A549 treated with ZK216348 at 1 μM for 4 hours (cell line): ENCODE results near the gene PPP1CA. TPM values are rescaled to one million over a fixed set of nuclear protein-coding genes. Genes with fewer than 3 reads are reported as not detected.

Experiments used
- total RNA-seq: library from RNA; stranded (reverse); fragments of 200-300 nt; extraction: Qiagen RNA extraction; gene quantifications from 5 replicates; pipeline ENCODE4 v1.2.3, GENCODE V29; 2022; ENCODE audit warnings: low read depth

Gene PPP1CA
- total RNA-seq: 240 to 296 TPM (median 291 TPM) in 5 replicates

DNA sequence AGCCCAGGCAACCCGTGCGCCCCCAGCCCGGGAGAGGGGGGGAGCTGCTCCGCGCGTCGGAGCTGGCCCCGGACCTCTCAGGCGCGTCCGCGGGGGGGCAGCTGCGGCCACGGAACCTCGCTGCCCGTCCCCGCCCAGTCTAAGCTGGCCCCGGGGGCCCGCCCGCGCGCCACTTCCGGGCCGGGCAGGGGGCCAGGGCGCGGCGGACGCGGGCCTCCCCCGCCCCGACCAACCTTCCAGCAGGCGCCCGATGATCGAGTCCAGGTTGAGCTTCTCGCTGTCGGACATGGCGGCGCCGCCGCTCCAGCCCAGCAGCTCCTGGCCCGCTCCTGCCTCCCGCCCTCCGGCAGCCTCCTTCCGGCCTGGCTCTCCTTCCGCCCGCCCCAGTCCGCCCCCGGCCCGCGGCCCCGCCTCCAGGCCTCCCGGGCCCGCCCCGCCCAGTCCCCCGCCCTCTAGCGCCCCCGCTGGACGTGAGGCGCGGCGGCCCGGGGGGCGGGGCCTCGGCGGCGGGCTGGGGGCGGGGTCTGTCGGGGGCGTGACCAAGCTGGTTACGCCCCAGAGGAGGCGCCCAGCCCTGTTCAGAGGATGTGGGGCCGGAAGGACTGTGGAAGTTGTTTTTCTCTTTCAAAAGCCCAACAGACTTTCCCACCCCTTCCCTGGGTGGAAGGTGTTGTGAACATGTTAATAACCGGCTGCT is at the start of gene PPP1CA:
PPP1CA (minus strand) TSS at position 364 of the 697 bp plus-strand sequence; CDS start at position 288, 76 bp downstream.

DNA sequence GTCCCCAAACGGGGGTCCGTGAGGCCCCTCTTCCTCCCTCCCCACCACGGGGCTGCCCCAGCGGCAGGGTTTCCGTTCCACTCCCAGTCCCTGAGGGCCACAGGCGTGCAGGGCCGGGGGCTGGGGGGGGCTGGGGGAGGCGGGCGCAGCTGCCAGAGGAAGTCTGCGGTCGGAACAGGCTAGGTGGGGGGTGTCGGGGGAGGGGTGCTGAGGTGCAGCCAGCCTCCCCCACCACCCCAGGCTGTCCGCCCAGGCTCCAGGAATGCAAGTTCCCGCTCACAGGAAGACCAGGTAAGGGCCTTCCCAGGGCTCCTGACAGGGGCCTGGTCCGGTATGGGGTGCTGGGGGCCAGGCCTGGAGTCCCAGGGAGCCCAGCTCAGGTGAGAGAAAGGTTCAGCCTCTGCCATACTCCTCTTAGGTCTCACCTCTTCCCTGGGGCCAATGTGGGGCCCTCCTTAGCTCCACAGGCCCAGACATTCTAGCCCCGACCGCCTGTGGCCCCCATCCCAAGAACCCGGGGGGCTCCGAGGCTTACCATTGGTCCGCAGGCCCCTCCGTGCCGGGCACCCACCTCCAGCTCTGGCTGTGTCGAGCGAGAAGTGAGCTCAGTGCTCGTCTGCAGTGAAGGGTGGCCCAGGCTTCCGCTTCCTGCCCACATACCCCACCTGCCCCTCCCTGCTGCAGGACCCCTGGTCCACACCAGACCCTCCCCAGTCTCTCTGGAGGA is 35.6 kb upstream of the PPP1CA start, which contains the start of gene PTPRCAP:
PTPRCAP (minus strand) TSS at position 601 of the 727 bp plus-strand sequence; CDS start at position 538, 63 bp downstream.

DNA sequence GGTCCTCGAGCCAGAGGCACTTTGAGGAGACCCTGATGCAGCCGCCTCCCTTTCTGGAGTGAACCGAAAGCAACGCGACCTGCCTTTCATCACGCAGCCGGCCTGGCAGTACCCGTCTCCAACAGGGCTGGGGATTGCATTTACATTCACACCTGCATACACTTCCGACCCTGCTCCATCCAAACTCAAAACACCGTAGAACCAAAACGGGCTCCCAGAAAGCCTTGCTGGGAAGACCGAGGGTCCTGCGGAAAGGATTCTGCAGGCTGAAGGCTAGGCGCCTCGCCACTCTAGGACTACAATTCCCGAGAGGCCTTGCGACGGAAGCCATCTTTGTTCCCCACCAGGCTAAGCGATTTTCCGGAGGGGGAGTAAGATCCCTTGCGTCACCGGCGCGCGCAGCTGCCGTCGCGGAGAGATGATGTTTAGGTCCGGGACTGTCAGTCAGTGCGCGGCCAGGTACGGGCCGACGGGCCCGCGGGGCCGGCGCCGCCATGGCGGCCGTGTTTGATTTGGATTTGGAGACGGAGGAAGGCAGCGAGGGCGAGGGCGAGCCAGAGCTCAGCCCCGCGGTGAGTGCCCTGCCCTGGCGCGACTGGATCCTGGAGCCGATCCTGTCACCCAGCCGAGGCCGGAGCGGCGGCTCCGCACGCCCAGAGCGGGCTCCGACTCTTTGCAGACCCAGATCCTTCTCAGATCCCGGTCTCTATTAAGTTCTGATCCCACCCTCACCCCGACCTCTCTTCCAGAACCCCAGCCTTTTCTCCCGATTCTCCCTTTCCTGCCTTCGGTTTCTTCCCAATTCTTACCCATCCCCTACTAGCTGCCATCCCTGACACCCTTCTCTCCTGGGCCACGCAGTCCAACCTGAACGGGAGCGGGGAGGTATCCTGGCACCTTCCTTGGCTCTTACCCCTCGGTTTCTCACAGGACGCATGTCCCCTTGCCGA is 26.7 kb upstream of the PPP1CA start, which contains the start of gene RPS6KB2:
RPS6KB2 (plus strand) TSS at position 443 of the 950 bp plus-strand sequence; CDS start at position 495, 52 bp downstream.

DNA sequence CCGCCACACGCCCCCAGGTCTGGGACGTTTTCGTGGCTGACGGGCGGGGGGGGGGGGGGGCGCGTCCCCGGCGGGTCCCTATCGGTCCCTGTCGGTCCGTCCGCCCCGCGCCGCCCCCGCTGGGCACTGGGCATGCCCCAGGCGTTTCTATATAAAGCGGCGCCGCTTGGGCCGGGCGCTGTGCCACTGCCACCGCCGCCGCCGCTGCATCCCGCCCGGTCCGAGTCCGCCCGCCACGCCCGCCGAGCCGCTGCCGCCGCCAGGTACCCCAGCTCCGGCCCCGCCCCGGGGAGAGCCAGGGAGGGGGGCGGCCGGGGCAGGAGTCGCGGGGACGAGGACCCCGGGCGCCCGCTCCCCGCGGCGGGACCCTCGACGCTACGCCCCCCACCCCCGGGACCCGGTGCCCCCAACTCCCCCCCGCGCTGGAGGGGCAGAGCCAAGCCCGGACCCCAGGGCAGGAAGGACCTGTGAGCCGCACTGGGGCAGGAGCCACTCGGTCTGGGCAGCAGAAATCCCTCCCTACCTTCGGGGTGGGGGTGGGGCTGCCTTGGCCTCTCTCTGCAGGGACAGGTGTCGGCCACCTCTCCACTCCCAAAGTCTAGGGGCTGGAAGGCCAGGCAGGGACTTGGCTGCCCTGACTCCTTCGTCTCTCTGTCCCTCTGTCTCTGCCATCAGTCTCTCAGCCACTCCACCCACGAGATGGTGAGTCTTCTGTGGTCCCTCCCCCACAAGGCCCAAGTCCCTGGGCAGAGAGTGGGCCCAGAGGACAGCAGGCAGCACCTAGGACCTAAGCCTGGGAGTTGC is 14.0 kb upstream of the PPP1CA start, which contains the start of gene CARNS1:
CARNS1 (plus strand) TSS at position 178 of the 804 bp plus-strand sequence; CDS start at position 700, 522 bp downstream.

DNA sequence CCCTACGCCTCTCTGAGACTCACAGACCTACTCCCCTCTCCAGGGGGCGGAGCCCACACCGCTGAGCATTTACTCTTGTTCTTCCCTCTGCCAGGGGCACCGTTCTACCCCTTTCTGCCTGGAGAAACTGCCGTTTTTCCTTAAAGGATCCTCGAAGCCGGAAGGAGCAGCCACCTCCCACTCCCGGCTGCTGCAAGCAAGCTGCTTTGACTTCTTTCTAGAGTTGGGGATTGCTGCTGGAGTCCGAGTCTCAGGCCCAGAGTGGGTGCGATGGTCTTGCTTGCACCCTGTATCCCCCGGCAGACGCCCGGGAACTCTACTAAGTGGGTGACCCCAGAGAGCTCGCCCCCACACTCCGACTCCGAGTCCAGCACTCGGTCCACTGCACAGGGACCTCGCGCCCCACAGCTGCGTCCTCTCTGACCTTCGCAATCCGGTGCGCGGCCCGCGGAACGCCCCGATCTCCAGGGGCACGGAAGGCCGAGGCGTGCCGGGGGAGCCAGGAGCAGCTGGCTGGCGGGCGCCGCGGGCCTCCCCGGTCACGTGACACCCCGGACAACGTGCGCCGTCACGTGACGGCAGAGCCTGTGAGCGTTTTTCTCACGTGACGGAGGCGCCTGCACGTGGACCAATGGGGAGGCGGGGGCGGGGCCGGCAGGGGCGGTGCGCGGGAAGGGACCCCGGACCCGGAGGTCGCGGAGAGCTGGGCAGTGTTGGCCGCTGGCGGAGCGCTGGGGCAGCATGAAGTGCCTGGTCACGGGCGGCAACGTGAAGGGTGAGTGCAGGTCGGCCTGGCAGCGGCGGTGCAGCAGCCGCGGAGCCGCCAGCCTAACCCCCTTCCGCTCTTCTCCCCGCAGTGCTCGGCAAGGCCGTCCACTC is 10.1 kb downstream of the PPP1CA start, which contains the start of gene RAD9A:
RAD9A (plus strand) TSS at position 683 of the 879 bp plus-strand sequence; CDS start at position 742, 59 bp downstream.

DNA sequence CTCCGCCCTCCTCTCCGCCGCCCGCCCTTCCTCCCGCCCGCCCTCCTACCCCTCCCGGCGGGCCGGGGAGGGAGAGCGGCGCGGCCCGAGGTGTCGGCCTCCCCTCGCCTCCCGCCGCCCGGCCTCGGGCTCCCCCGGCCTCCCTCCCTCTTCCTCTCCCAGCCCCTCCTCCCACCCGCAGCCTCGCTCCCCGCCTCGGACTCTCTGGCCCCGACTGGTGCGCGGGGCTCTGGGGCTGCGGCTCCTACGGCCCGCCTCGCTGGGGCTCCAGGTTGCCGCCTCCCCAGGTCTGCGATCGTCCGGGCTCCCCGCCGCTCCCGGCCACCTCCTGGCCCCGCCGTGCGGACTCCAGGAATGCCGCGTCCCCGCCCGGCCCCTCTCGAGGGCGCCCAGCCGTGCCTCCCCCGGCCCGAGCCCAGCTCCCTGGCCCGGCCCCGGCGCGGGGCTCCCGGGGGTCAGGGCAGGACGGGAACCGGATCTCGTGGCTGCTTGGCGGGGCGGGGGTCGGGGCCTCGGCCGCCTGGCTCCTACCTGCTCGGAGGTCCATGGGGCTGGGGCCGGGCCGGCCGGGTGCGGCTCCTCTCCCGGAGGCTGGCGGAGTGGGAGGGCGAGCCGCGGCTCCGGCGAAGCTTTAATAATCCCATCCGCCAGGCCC is 28.5 kb downstream of the PPP1CA start, which contains the start of gene CLCF1:
CLCF1 (minus strand) TSS at position 606 of the 655 bp plus-strand sequence; CDS start at position 547, 59 bp downstream.

DNA sequence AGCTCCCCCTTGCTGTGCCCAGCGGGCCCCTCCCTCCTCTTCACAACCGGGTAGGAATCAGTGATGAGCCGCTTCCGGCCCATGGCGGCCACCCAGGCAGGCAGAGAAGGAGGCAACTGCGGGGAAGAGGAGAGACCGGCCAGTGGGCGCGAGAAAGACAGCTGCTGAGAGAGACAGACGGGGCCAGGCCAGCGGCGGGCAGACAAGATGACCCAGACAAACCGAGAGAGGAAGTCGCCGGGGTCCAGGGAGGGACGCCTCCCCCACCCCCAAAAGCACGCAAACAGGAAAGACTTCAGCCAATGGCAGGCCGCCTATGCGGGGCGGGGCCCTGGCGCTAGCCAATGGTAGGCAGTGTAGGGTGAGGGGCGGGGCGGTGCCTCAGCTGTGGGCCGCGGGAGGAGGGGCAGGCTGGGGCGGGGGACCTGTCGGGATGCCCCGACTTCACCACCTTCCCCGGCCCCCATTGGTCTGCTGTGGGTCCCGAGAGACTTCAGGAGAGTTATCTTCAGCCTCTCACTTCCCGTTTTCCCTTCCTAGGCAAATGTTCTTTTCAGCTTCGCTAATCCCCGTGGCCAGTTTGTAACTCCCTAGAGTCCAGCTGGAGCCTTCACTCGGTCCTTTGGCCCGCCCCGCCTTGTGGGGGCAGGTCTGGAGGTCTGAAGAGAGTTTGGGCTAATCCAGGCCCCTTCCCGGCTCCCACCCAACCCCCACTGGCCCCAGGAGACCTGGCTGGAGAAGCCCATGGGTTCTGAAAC is 48.2 kb downstream of the PPP1CA start, which contains the start of gene POLD4:
POLD4 (minus strand) TSS at position 230 of the 758 bp plus-strand sequence; CDS start at position 83, 147 bp downstream.

Other genes starting within 250 kb of the PPP1CA start
- 24.2 to 47.0 TPM (median 42.2 TPM) in 5 replicates for gene GRK2, start 135.4 kb downstream of the PPP1CA start, total RNA-seq
- 16.2 to 30.1 TPM (median 24.8 TPM) in 5 replicates for gene ANKRD13D, start 112.6 kb downstream of the PPP1CA start, total RNA-seq
- gene SSH3, start 98.3 kb downstream of the PPP1CA start, total RNA-seq: 18.7 to 29.1 TPM (median 27.1 TPM) in 5 replicates
- 178 to 259 TPM (median 241 TPM) in 5 replicates for gene POLD4, start 48.3 kb downstream of the PPP1CA start, total RNA-seq
- gene CLCF1, start 28.3 kb downstream of the PPP1CA start, total RNA-seq: 31.1 to 50.6 TPM (median 43.0 TPM) in 5 replicates
- 19.5 to 36.8 TPM (median 32.0 TPM) in 5 replicates for gene RAD9A, start 9.9 kb downstream of the PPP1CA start, total RNA-seq
- gene TBC1D10C, start 2.2 kb upstream of the PPP1CA start, total RNA-seq: 0.04 to 0.21 TPM (median 0.15 TPM) in 3 of 5 replicates, not detected in the others
- 0.08 to 0.21 TPM (median 0.14 TPM) in 5 replicates for gene CARNS1, start 13.8 kb upstream of the PPP1CA start, total RNA-seq
- 33.7 to 50.6 TPM (median 48.8 TPM) in 5 replicates for gene RPS6KB2, start 26.6 kb upstream of the PPP1CA start, total RNA-seq
- 0.22 to 0.62 TPM in 2 of 5 replicates, not detected in the others for gene PTPRCAP, start 35.8 kb upstream of the PPP1CA start, total RNA-seq
- gene CORO1B, start 41.6 kb upstream of the PPP1CA start, total RNA-seq: 38.0 to 67.3 TPM (median 57.2 TPM) in 5 replicates
- gene GPR152, start 50.9 kb upstream of the PPP1CA start, total RNA-seq: 0.13 TPM in 1 of 5 replicates, not detected in the others
- gene CABP4, start 53.5 kb upstream of the PPP1CA start, total RNA-seq: not detected in 5 replicates
- gene TMEM134, start 67.4 kb upstream of the PPP1CA start, total RNA-seq: 36.4 to 70.3 TPM (median 62.1 TPM) in 5 replicates
- 43.6 to 48.9 TPM (median 48.0 TPM) in 5 replicates for gene AIP, start 81.2 kb upstream of the PPP1CA start, total RNA-seq
- 34.1 to 60.5 TPM (median 47.3 TPM) in 5 replicates for gene PITPNM1, start 103.5 kb upstream of the PPP1CA start, total RNA-seq
- 50.3 to 95.2 TPM (median 85.4 TPM) in 5 replicates for gene CDK2AP2, start 106.3 kb upstream of the PPP1CA start, total RNA-seq
- gene CABP2, start 121.6 kb upstream of the PPP1CA start, total RNA-seq: not detected in 5 replicates
- gene GSTP1, start 182.0 kb upstream of the PPP1CA start, total RNA-seq: 1,131 to 1,719 TPM (median 1,604 TPM) in 5 replicates
- 128 to 159 TPM (median 152 TPM) in 5 replicates for gene NDUFV1, start 205.1 kb upstream of the PPP1CA start, total RNA-seq
- 6.4 to 15.4 TPM (median 13.7 TPM) in 5 replicates for gene NUDT8, start 228.1 kb upstream of the PPP1CA start, total RNA-seq
- gene TBX10, start 237.9 kb upstream of the PPP1CA start, total RNA-seq: not detected in 5 replicates
- 0.60 to 1.4 TPM (median 1.3 TPM) in 5 replicates for gene ACY3, start 248.9 kb upstream of the PPP1CA start, total RNA-seq